GM06990 (cell line): ENCODE results near the gene RHBDD3.

Experiments
- DNase-seq: peaks from one replicate; pipeline ENCODE4 v3.0.0-alpha.2; 2011; ENCODE audit not compliant: insufficient read length; ENCODE audit errors: extremely low read depth
- H3K27me3 ChIP-seq: replicated peaks from 2 replicates; pipeline ENCODE4 v1.6.0; 2011; ENCODE audit warnings: low read length; ENCODE audit not compliant: control insufficient read depth, insufficient read depth
- H3K36me3 ChIP-seq: 2 replicates; pipeline ENCODE4 v1.5.1; 2011; ENCODE audit warnings: low read length; ENCODE audit not compliant: control insufficient read depth, insufficient read depth
- H3K4me3 ChIP-seq: replicated peaks from 2 replicates; pipeline ENCODE4 v1.5.1; 2011; ENCODE audit warnings: low read depth, mild to moderate bottlenecking, control low read depth, low read length
- CTCF ChIP-seq: IDR thresholded peaks from 2 replicates; pipeline ENCODE4 v1.5.1; 2011; ENCODE audit warnings: low read length, control low read depth, mild to moderate bottlenecking, inconsistent platforms; ENCODE audit not compliant: insufficient read depth, poor library complexity, severe bottlenecking

RHBDD3 gene

GRCh38 chr22:29230972-29231875 is 36.6 kb downstream of the RHBDD3 start:
- no peaks in the 10 kb centered on the region for H3K36me3 ChIP-seq
- no peaks in the 10 kb centered on the region for H3K27me3 ChIP-seq
- H3K4me3 ChIP-seq, result no peak overlapping the region
- no peak for TF ChIP-seq CTCF
- DNase-seq, result no peak

- Histone ChIP-seq H3K36me3 (no peaks in the 10 kb centered on the region), H3K4me3 (no peak overlapping the region), H3K27me3 (no peaks in the 10 kb centered on the region)
- DNase-seq, result no peak
- no peak for TF ChIP-seq CTCF
Observed at GRCh38 chr22:29226351-29226981, 41.3 kb downstream of the RHBDD3 start.

GRCh38 chr22:29225422-29226090 is 42.2 kb downstream of the RHBDD3 start:
- H3K4me3 ChIP-seq, result no peak overlapping the region
- no peaks in the 10 kb centered on the region for H3K36me3 ChIP-seq
- H3K27me3 ChIP-seq, result no peaks in the 10 kb centered on the region
- DNase-seq, result no peak
- no peak for TF ChIP-seq CTCF

GRCh38 chr22:29224859-29225410 is 42.8 kb downstream of the RHBDD3 start:
- no peak for DNase-seq
- no peak overlapping the region for H3K4me3 ChIP-seq
- TF ChIP-seq CTCF, result no peak
- H3K36me3 ChIP-seq, result no peaks in the 10 kb centered on the region
- no peaks in the 10 kb centered on the region for H3K27me3 ChIP-seq

GRCh38 chr22:29224121-29224858 is 43.5 kb downstream of the RHBDD3 start:
- DNase-seq, result no peak
- no peak for TF ChIP-seq CTCF
- Histone ChIP-seq H3K36me3 (no peaks in the 10 kb centered on the region), H3K27me3 (no peaks in the 10 kb centered on the region), H3K4me3 (no peak overlapping the region)
